Right ventricle myocardium superior (tissue), 1 donor: ENCODE results near the gene ITGB8. TPM values are rescaled to one million over a fixed set of nuclear protein-coding genes. Genes with fewer than 3 reads are reported as not detected.
"Not testable (repeated sequence)": the region's sequence is repeated elsewhere in the genome, so short reads cannot be mapped to it uniquely, and the experiment has no call there.

Experiments used
- ATAC-seq: fragments of 200-7000 bp; cut with Tn5 transposase; one replicate; pipeline ENCODE4 v1.9.1; 2020; ENCODE audit warnings: mild to moderate bottlenecking; ENCODE audit not compliant: poor library complexity
- DNase-seq: peaks from one replicate; pipeline ENCODE4 v3.0.0-alpha.2; 2020
- intact Hi-C: fragments of 100-400 bp; cut with DNase I; formaldehyde crosslinking; loops from one replicate; pipeline ENCODE4 v1.11.2; 2022
- total RNA-seq: library from RNA; stranded (reverse); fragmentation: NEBNext Ultra II Directional; extraction: Animal tissue kit (Norgen Biotek cat#: 25700); gene quantifications from one replicate; pipeline ENCODE4 v1.2.1, GENCODE V29; 2021
- donor health status: DM: no; HTN: yes; CAD: no; lungs with severe emphysema.

The ITGB8 gene
- total RNA-seq, 1 donor from 2014 or later: 1.9 TPM

DNA sequence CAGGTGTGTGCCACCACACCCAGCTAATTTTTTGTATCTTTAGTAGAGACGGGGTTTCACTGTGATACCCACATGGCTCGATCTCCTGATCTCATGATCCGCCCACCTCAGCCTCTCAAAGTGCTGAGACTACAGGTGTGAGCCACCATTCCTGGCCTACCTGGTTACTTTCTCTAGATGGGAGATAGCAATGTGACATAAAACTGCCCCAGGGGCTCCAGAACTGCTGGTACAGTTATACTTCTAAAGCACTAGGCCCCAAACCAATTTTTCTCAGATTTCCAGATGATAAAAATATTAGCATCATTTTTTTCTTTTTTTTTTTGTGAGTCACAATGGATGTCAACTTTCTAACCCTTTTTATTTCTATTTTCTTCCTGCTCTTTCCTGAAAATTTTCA lies 27.4 kb downstream of the ITGB8 start:
- intact Hi-C loops: no loop called here
- DNase-seq (no peak), ATAC-seq (no peak)

DNA sequence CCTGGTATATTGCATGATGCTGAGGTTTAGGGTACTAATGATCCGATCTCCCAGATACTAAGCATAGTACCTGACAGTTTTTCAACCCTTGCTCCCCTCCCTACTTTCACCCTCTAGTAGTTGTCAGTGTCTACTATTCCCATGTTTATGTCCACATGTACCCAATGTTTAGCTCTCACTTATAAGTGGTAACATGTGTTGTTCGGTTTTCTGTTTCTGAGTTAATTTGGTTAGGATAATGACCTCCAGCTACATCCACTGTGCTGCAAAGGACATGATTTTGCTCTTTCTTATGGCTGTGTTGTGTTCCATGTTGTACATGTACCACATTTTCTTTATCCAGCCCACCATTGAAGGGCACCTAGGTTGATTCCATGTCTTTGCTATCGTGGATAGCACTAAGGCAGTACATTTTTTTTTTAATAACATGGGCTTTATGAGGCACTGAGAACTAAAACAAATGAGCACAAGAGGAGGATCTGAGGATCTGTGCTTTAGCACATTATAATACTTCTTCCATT lies 28.1 kb downstream of the ITGB8 start:
- intact Hi-C loops: no loop called here
- ATAC-seq (no peak), DNase-seq (no peak)

DNA sequence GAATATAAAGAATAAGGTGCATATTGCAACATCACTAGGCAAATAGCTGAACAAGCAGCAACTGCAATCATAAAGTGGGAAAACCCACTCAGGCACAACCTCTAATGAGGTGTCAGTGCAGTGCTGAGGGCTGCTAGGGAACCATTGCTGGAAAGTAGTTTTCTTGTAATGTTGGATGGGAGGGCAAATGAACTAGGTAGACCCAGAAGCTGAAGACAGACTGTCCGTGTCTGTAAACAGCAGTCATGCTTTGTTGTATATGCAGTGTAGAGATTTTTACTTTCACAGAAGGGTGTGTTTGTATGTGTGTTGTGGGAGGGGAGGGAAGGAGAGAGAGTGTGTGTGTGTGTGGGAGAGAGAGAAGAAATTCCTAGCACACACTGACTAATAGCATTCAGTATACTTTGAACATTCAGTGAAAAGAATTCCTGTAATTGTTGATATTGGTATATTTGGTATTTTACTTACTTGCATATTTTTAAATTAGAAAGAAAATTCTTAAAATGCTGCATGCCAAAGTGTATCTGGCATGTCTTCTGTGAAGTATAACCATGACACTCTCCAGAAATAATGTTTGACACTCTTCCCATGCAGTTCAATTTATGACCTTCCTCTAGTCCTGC lies 28.8 kb downstream of the ITGB8 start:
- ATAC-seq: no peak
- intact Hi-C loops: no loop called here
- no peak for DNase-seq

DNA sequence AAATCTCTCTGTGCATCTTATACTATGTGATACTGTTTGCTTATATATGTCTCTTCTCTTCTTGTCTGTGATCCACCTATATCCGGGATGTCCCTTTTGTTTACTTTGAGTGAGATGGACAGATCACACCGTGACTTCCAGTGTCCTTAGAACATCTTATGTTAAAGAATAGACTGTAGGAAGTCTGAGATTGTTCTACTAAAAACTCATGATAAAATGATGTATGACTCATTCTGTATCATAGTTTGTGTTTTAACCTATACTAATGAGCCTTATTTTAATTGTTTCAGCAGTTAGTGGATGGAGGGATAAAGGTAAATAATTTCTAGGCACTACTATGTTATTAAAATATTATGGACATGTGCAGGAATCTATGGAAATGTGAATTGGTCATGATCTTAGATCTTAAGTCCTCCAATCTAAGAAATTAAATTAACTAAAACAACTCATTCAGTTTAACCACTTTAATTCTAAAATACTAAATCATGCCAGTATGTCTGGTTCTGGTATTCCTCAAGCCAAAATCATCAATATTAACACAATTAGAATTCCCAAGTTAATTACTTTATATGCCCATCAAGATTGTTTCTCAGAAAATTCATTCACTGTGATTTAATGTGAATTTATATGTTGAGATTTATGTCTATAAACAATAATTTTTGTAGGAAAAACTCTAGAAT lies 32.0 kb downstream of the ITGB8 start:
- no peak for DNase-seq
- no peak for ATAC-seq
- intact Hi-C loops: no loop called here

DNA sequence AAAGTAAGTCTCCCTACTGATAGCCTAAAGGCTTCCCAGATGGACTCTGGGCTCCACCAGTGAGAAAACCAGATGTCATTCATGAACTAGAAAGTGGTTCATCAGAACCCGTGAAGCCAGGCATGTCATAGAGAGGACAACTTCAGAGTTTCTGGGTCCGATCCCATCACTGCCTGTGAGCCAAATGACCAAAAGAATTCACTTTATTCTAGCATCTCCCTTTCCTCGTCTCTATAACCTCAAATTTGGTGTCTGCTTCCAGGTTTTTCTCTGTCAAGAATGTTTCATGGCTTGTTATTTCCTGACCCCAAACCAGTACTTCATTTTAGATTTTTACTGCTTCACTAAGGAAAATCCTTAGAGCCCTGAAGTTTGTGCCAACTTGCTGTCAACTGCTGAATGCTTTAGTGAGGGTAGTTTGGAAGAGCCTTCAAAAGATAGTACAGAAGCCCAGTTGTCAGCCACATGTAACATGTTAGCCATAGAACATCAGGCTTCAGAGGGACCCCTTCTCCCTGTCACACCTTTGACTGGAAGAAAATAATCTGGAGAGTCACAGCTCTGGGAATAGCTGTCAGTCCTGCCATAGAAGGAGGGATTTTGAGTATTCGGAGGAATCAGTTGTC lies 34.0 kb downstream of the ITGB8 start:
- DNase-seq: no peak
- intact Hi-C loops: no loop called here
- ATAC-seq: peak; percentile 72

DNA sequence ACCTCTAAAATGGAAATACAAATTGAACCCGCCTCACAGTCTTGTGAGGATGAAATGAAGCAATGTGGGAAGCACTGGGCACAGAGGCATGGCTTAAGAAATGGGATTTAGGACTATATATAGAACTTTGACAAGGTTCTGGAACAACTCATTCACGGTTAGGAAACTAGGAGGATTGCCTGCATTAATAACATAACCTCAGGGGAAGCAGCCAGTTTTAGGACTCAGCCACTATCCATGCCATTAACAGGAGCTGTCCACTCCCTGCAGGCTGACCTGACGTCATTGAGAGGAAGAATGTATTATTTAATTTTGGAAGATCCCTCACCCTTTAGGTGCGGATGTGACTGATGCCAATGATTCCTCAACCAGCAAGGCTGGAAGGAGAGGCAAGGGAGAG lies 34.8 kb downstream of the ITGB8 start:
- ATAC-seq: peak; percentile 92
- intact Hi-C loops: no loop called here

DNA sequence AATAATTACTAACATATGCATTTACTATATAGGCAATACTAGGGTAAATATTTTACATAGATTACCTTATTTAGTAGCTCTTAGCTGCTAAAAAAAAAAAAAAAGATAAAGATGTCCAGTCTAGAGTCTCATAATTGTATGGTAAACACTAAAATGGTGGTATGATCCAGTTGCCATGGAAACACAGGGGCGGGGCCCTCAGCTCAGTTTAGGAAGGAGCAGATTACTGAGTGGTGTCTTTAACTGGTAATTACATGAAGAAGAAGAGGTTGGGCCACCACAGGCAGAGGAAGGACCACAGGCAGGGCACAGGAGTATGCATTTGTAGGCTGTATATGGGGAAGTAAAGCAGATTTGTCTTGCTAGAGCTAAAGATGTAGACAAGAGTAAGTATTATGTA lies 43.7 kb downstream of the ITGB8 start:
- intact Hi-C loops: no loop called here
- no peak for DNase-seq
- ATAC-seq: no peak

More for the DNA sequence above, 34.8 kb downstream of the ITGB8 start:
- DNase-seq: no peak

DNA sequence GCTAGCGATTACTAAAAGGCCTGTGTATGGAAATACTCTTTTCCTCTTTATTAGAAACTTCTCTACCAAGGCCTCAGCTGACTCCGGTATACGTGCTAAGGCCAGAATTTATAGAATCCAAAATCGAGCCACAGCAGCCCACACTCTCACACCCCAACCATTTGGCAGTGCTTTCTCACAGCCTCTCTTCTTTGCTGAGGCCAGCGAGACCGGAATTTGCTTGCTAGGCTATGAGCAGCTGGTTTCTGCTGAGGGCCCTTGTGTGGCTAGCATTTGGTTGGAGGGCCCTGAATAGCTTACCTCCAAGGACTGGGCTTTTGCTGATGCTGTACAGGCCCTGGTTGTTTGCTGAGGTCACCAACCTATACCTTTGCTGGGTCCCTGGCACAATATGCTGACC lies 46.1 kb downstream of the ITGB8 start:
- intact Hi-C loops: no loop called here
- no peak for ATAC-seq
- no peak for DNase-seq

DNA sequence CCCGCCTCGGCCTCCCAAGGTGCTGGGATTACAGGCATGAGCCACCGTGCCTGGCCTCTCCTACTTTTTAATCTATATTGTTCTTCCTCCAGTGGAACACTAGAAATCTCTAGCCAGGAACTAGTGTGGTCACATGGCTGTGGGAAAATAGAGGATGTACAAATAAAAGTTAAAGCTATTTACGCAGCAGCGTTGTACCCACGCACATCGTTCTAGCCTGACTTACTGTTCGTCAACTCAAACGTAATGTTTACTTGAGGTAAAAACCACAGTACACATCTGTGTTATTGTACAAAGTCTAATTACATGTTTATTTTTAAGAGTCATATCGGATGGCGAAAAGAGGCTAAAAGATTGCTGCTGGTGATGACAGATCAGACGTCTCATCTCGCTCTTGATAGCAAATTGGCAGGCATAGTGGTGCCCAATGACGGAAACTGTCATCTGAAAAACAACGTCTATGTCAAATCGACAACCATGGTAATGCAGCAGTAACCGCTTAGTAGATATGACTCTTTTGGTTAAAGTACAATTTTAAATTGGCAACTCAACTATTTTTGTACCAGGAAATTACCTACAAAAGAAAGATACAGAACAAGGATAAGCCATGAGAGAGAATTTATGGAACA lies 50.8 kb downstream of the ITGB8 start:
- intact Hi-C loops: no loop called here
- no peak for ATAC-seq

DNA sequence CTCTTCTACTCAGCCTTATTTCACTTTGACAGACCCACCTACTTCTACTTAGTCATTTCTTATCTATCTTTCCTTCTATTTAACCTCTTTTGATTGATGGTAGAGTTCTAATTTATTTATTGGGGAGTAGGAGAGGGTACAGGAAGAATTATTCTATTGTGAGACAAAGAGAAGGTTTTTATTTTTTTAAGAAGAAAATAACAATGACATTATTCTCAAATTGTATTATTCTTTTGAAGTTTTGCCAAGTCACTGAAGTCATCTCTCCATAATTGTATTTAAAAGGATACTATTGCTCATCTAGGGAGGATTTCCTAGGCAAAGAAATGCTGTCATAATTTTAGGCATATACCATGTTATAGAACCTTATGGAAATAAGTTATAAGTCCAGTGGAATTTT lies 52.7 kb downstream of the ITGB8 start:
- ATAC-seq (no peak), DNase-seq (no peak)
- intact Hi-C loops: no loop called here

More for the DNA sequence above, 50.8 kb downstream of the ITGB8 start:
- DNase-seq: no peak

DNA sequence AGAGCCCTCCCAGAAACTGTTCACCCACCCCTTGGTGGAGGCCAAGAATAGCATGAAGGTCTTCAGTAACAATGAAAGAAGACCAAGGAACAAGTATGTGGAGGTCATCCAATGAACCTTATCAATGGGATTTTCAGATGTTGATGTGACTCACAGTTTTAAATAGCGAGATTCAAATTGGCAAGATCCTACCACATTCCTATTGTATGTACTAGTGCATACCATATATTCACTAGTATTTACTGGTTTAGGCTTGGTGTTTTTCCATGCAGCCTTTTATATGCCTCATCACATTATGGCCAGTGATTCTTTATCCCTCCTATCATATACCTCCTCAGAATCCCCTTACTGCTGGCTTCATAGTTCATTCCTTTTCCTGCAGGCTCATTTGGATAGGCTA lies 54.4 kb downstream of the ITGB8 start:
- intact Hi-C loops: no loop called here
- no peak for ATAC-seq
- no peak for DNase-seq

DNA sequence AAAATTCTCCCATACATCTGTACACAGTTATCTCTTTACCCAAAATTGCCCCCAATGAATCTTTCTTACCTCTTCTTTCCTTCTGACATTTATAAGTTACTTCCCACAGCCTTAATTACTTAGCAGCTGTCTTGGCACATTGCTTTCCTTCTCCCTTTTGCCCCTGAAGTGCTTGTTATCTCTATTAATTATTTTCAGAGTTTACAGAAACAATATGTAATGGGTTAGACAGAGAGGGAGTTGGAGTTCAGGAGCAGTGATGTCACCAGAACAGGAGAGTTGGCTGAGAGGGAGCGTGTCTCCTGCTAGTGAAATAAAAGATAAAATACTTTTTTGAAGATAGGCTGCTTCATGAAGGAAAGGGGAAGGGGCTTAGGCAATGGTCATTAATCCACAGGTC lies 57.4 kb downstream of the ITGB8 start:
- DNase-seq (no peak), ATAC-seq (no peak)
- intact Hi-C loops: no loop called here

DNA sequence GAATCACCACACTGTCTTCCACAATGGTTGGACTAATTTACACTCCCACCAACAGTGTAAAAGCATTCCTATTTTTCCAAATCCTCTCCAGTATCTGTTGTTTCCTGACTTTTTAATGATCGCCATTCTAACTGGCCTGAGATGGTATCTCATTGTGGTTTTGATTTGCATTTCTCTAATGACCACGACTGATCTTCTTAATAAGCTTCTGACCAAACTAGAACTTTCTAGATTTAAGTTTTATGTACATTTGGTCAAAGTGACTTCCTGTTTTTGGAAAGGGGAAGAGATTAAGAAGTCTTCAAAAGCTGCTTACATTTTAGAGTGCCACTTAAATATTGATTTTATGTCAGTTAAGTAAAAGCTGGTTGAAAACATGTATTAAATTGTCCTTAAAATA lies 58.5 kb downstream of the ITGB8 start:
- DNase-seq, intact Hi-C loops, ATAC-seq: not testable (repeated sequence)

DNA sequence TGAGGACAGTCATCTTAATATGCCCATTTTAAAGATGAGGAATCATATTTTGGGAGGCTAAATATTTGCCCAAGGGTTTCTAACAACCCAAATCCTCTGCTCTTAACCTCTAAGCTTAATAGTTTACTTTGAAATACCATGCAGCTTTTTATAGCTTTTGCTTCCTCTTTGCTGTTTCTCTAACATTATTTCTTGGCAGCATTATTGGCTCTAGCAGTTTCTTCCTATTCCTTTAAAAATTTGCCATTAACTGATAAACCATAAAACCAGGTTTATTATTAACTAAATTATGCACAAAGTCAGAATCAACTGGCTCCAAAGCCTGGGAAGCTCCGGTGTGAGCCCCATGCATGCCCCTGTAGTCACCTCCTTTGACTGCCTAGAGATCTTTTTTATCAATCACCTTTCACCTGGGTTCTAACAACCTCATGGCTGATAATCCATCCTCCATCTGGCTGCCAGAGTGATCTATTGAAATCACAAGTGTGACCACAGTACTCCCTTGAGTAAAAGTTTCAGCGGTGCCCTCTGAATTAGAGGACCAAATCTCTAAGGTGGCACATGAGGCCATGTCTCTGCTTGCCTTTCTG lies 62.4 kb downstream of the ITGB8 start:
- no peak for ATAC-seq

DNA sequence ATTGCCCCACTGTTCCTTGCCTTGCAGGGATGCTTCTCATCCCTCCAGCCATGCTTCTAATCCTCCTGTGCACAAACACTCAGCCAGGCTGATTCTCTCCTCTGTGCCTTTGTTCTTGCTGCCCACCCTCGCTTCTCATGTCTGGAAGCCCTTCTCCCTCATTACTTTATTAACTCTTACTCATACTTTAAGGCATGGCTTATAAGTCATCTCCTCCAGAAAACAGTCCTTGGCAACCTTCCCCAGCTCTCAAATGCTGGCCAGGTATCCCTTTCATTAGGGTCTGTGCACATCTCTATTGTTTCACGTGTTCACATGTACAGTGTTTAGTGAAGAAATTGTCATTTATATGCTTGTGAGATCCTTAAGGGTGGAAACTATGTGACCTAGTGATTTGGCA lies 62.9 kb downstream of the ITGB8 start:
- DNase-seq (no peak), ATAC-seq (no peak)
- intact Hi-C loops: no loop called here

More for the DNA sequence above, 62.4 kb downstream of the ITGB8 start:
- DNase-seq: no peak
- intact Hi-C loops: no loop called here

DNA sequence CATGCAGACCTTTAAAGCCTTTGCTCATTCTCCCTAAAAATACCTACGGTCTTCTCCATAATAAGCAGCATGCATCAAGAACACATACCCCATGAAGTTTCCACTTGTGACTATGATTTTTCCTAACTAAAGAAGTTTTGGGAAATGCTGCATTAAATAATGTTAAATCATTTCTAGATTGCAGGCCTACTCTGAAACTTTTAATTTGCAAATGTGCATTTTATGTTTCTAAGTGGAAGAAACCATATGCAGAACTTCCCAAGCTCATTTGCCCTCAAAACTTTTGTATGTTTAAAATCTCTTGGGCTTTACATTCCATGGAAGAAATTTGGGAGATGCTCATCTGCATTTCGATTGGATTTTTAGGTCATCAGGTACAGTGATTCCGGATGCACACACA lies 63.6 kb downstream of the ITGB8 start:
- no peak for ATAC-seq
- intact Hi-C loops: no loop called here
- no peak for DNase-seq

DNA sequence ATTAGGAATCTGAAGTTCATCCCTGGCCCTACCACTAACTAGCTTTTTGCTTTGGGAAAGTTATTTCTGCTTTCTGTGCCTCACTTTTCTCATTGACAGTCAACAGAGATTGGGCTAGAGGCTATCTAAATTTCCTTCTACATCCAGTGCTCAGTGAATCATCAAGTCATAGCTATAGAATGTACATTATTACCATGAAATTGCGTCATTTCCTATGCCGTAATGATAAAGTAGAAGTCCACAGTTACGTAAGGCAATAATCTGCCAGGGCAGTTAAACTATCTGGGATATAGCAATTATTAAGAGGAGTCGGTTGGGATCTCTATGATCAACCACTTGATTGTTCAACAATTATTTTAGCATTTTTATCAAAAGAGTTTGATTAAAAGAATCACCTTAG lies 64.4 kb downstream of the ITGB8 start:
- no peak for ATAC-seq
- no peak for DNase-seq
- intact Hi-C loops: no loop called here

DNA sequence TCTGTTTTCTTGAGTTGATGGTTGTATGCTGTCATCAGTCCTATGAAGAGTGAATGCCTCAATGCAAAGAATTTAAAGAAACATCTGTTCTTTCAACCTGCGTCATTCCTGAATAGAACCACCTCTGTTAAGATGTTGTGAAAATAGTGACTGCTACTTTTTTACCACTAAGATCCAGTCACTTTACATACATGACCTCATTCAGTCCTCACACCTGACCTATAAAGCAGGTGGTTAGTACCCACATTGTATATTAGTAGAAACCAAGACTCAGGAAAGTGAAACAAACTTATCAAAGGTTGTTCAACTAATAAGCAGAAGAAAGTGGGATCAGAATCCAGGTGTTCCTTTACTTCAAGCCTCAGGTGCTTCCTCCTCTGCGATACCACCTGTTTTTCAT lies 64.8 kb downstream of the ITGB8 start:
- DNase-seq: no peak
- intact Hi-C loops: no loop called here
- no peak for ATAC-seq

DNA sequence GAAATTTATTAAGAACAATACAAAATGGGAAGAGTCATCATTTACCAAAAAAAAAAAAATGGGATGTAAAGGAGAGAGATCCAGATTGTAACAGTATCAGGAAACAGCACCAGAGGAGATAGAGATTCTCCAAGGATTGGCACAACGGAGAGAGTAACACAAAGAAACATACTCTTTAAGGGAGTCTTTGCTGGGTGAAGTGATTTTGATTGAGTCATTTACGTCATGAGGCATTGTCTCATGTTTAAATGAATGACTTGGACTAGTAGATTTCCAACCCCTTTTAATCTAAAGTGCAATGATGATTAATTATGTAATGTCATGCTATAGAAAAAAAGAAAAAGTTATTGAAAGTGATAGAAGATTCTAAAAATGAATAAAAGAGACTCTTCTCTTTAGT lies 68.8 kb downstream of the ITGB8 start:
- DNase-seq: no peak
- ATAC-seq: no peak
- intact Hi-C loops: no loop called here
